Nucleus accumbens (tissue), 56 donors: ENCODE data around the gene CBX4.

Experiments used
- DNase-seq, 56 donors: peaks; one replicate each; lab custom pipeline; 2025; lab: John Stamatoyannopoulos, UW

Gene CBX4

DNA sequence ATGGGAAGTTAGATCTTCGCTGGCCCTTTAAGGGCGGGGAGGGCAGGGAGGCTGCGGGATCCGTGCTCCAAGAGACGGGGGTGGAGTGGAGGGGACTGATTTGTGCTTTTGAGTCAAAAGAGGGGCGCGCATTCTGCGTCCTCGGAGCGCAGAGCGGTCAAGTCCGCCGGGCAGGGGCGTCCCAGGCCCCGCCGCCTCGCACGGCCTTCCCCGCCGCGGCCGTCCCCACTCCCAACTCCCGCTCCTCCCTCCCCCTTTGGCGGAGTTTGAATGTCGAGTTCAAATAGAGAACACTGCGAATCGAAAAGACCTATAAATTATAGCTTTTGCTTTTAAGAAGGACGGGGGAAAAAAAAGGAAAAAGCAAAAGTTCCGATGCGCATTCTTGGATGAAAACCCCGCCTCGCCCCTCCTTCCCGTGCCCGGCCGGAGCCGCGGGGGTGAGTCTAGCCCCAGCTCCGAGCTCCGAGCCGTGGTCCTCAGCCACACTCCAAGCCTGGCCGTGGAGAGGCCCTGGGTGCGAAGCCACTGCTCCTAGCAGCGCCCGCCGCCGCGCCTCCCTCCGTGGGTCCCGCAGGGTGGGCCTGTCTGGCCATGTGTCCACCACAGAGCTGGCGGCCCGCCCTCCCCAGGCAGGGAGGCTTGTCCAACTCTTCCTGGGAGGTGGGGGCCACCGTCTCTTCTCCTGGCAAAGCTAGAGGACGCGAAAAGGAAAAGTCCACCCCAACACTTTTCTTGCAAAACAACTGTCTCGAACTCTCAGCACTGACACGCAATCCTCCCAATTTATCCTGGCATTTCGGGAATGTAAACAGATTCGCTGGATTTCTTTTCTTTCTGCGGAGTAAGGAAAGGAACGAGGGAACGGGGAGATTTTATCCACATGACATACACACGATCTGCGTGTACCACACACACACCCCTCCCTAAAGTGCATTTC lies 46.0 kb downstream of the CBX4 start:
- DNase-seq, result no peak

DNA sequence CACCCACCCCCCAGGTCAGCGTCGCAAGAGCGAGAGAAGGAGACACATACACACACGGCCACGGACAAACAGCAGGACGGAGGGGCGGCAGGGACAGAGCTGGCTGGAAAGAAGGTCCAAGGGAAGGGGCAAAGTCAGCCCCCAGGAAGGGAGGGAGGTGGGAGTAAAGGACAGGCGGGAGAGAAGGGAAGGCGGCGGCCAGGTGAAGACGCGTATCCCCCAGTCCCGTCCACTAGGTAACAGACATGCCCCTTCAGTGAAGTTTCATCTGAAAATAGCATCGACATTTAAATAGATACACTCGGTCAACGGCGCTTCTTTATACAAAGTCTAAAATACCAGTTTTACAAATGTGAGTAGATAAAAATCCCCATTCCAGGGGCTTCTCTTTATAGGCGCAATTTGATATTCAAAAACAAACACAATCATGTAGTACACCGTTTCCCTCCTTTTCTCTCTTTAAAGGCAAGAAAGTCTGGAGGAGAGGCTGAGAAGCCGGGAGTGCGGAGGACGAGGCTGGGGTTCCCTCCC lies 46.8 kb downstream of the CBX4 start:
- DNase-seq, result no peak

DNA sequence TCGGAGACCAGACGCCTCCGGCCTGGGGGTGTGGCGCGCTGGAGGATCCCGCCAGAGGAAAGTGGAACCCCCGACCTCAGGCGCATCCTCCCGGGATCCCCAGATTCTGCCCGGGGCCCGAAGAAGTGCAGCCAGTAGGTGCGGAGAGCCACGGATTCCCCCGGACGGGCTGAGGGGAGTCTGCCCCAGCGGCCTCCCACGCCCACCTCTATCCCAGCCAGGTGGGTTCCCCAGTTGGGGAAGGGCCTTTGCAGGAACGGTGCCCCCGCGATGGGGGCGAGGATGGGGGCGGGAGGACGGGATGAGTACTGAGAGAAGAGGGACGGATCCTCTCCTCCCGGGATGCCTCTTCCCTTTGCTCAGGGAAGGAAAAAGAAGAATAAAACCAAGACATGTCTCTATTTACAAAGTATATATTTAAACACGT lies 47.5 kb downstream of the CBX4 start:
- DNase-seq, result no peak

DNA sequence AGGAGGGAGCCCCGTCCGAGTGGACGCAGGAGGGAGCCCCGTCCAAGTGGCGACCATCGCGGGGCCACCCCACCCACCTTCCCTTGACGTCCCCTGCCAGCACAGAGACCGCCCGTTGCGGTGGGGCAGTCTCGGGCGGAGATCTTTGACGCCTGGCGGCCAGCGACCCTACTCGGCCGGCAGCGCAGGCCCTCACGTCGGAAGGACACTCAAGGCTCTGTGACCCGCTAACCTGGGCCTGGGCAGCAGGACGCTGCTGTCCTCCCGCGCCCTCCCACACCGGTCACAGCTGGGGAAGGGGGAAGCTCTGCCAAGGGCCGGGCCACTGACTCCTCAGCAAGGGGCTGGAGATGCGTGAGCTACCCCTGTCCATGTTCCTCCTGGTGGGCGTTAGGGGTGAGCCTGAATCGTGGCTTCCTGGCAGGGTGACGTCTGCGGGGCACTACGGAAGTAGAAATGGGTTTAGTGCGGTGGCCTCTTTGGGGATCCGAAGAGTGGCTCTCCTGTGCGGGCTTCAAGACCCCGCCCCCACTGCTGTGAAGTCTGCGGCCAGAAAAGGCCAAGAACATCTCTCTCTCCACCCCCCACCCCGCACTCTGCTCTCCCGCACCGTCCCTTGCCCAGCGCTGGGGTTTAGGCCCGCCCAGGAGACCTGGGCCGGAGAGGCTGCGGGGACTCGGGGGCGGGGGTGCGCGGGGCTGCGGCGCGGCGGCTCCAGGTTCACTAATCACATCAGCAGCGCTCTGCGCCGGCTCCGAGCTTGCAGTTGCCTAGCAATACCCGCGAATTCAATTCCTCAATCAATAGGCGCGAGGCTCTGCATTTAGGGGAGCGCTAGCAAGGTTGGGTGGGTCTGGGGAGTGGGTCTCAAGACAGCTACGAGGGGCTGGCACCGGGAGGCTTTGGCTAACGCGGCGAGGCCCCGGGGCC lies 48.2 kb downstream of the CBX4 start:
- peak in 8 of 56 donors; percentile 8 to 60 (median 26) for DNase-seq

DNA sequence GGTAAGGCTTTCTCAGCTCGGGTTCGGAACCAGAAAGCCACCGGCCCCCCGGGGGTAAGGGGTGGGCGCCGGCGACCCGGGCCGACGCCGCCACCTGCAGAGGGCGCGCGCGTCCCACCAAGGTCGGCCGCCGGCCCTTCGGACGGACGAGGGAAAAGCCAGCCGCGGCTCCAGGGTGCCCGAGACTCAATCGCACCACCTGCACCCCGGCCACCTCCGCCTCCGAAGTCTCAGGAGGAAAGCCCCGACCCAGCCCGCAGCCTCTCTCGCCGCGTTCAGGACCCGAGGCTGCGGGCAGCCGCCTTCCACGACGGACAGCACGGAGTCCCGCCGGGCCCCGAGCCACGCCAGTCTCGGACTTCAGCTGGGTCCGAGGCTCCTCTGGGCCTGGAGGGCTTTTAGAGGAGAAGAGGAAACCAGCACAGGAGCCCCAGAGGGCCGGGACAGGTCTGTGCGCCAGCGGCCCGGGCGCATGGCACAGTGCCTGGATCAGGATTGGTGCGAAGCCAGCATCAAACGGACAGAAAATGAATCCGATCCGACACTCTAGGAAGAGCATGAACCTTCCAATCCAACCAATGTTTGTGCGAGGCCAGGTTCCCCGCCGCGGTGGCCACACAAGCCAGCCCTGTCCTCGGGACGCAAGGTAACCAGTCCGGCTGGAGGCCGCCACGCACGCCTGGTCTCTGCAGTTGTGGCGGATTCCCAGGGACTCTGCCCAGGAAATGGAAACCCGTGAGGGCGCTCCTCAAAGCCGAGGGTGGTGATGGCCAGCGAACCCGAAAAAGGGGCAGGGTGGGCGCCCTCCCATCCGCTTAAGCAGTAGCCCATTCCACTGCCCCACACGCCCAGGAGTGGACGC lies 49.1 kb downstream of the CBX4 start:
- DNase-seq, result peak in 10 of 56 donors; percentile 9 to 64 (median 36)

DNA sequence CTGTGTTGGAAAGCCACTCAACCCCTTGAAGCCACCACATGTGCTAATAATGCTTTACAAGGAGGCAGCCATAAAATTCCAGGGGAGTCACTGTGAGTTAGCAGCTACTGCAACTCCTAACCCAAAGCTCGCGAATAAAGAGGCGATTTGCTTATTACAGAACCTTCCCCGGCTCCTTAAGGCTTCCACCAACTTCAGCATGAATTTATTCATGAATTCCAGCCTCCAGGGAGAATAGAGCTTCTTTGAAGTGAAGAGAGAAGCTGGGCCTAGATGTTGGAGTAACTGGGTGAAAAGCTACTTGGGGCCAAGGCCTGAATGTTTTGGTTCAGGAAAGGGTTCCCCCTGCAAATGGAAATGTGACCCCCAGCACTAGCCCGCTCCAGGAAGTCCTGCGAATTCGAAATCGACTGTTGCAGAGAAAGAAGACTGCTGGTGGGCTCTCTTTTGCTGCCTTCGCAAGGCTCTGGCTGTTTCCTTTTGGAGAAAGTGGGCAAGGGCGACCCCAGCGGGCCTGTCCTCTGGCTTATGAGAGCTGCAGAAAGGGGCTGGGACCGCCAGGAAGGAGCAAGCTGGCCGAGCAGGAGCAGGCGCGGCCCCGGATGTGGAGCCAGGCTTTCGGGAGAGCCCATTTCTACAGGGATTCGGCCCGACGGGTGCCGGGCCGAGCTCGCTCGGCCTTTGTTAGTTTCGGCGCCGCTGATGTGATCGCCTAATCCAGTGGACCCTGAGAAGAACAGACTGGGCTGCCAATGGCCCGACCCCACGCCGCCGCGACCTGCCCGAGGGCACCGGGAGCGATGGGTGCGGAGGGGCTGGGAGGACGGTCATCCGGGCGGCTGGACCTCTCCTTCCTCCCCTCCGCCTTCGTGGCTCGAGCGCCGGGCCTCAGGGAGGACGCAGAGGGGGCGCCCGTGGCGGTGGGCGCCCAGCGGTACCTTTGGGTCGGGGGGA lies 50.0 kb downstream of the CBX4 start:
- no peak for DNase-seq

DNA sequence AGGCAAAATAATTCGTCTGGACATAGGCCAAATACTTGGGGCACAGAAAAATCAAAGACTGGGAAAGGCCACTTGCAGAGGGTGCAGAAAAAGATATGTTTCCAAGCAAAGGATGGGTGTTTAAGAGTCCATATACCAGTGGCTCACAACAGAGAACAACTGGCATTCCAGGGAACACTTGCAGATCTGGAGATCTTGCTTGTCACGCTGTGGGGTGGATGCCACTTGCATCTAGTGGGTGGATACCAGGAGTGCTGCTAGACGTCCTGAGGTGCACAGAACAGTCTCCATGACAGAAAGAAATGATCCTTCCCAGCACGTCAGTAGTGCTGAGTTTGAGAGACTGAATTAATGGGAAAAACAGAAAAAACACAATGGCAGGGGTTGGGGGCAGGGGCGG lies 50.8 kb downstream of the CBX4 start:
- no peak for DNase-seq

DNA sequence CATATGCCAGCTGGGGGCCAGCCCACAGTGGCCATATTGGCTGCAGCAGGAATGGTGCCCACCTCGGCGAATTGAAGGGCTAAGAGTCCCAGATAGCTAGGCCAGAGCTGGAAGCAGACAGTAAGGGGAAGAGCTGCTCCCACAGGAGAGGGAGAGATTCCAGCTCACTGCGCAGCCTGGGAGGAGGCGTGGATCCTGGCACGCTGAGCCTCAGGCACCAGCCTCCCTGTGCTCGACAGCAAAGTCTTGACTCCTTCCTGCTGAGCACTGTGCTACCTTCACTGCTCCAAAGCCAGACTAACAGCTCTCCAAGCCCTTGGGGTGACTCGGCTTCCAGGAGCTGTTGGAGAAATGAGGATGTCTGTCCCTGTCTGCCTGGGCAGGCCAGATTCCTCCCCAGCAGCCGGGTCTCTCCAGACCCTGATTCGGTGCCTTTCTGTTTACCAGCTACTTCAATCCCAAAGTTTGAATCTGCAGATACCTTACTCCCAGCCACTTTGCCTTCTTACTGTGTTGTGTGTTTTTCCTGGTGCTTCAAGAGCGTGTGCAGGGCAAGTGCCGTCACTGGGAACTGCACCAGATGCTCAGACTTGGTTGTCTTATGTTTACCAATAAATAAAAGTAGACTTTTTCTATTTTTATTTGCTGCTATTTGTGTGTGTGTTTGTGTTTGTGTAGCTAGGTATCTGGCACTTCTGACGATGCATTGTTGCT lies 52.2 kb downstream of the CBX4 start:
- no peak for DNase-seq

DNA sequence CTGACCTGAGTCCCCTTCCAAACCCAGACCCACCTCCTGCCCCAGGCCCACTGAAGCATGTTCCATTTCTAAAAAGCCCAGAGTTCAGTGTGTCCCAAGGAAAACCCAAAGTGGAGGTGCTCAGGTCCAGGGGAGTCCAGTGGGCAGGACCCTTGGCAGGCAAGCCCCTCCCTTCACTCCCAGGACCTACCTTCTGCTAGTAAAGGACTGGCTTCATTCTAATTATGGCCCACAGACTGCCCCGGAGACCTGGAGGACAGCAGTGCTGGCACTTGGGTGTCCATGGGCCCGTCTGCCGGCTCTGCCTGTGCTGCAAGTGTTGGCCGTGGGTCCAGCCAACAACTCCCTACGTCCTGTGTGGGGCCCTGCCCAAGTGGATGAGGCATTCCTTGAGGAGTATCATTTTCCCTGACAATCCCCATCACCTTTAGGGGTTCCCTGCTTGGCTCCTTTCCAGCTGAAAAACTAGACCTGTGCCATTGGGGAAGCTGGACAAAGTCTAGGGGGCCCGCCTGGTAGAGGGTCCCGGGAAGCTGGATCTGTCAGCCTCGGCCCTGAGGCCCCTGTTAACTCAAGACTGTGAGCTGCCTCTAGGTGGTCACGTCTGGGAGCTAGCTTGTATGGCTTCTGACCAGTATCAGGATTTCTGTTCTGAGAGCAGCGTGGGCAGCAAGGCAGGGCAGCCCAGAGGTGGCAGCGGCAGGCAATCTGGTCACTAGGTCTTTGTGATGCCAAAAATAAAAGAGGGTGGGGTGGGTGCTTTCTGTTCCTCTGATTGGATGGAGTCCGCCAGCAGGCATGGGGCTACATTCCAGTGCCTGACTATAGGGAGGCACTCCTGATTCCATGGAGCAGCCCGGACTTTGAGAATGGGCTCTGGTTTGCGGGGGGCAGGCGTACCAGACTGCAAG lies 53.1 kb downstream of the CBX4 start:
- no peak for DNase-seq

DNA sequence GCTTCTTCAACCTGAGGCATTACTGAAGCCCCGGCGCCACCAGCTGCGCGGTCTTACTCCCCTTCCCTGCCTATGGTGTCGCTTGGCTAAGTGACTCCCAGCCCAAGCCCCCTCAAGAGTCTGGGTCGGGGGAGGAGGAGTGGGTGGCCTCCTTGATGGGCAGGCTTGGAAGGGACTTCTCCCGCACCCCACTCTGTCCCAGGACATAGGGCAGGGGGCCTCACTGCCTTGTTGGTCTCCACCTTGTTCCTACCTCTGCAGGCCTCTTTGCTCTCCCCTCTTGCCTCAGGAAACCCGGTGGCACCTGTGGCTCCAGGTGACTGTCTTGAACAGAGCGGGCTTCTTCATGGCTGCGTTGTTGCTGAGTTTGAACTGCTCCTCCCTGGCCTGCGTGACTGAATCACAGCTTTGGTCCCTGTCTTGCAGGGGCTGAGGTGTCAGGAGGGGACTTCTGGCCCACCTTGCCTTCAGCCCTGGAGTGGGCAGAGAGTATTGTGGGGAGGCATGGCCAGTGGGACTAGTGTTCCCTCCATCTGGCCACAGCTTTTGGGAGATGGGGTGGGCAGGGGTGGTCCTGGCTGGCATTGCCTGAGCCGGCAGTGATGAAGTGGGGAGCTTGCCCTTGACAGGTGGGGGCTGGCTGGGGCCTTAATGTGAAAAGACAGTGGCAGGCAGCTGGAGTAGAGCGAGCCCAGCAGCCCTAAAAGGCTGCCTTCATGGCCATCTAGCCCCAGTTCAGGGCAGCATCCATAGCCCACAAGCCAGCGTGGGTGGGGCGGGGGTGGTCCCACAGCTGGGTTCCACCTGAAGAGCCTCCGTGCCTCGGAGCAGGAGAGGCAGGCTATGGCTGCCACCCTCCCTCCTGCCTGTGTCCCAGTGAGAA lies 54.0 kb downstream of the CBX4 start:
- DNase-seq, result no peak

DNA sequence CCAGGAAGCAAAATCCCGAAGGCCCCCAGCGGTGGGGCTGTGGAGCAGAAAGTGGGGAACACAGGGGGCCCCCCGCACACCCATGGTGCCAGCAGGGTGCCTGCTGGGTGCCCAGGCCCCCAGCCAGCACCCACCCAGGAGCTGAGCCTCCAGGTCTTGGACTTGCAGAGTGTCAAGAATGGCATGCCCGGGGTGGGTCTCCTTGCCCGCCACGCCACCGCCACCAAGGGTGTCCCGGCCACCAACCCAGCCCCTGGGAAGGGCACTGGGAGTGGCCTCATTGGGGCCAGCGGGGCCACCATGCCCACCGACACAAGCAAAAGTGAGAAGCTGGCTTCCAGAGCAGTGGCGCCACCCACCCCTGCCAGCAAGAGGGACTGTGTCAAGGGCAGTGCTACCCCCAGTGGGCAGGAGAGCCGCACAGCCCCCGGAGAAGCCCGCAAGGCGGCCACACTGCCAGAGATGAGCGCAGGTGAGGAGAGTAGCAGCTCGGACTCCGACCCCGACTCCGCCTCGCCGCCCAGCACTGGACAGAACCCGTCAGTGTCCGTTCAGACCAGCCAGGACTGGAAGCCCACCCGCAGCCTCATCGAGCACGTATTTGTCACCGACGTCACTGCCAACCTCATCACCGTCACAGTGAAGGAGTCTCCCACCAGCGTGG lies 54.8 kb downstream of the CBX4 start:
- DNase-seq, result no peak

DNA sequence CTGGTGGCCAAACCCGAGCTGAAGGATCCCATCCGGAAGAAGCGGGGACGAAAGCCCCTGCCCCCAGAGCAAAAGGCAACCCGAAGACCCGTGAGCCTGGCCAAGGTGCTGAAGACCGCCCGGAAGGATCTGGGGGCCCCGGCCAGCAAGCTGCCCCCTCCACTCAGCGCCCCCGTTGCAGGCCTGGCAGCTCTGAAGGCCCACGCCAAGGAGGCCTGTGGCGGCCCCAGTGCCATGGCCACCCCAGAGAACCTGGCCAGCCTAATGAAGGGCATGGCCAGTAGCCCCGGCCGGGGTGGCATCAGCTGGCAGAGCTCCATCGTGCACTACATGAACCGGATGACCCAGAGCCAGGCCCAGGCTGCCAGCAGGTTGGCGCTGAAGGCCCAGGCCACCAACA lies 55.3 kb downstream of the CBX4 start:
- DNase-seq, result no peak
